Thyroid gland (tissue), 4 donors: ENCODE results near the gene PLA2G10. TPM values are rescaled to one million over a fixed set of nuclear protein-coding genes. Genes with fewer than 3 reads are reported as not detected.

Experiments
- DNase-seq, 2 donors: peaks; one replicate each; pipeline ENCODE4 v3.0.0-alpha.2; 2019
- H3K27ac ChIP-seq, 3 donors: fragments of 200-600 bp; sonication (generic); 1 replicate in 2 of 3; 2 replicates in 1 of 3; pipeline ENCODE4 v1.5.1; 2016 to 2019; ENCODE audit warnings: mild to moderate bottlenecking in 1 of 3, moderate library complexity in 1 of 3
- H3K27me3 ChIP-seq: fragments of 200-600 bp; sonication (generic); one replicate; pipeline ENCODE4 v1.5.1; 2019
- H3K36me3 ChIP-seq, 2 donors: fragments of 200-600 bp; sonication (generic); one replicate each; pipeline ENCODE4 v1.5.1; 2016 to 2019
- H3K4me1 ChIP-seq, 2 donors: fragments of 200-600 bp; sonication (generic); one replicate each; pipeline ENCODE4 v1.5.1; 2017 to 2019
- H3K4me3 ChIP-seq, 3 donors: fragments of 200-600 bp; sonication (generic); replicated peaks in 1 of 3; 1 replicate in 2 of 3; 2 replicates in 1 of 3; pipeline ENCODE4 v1.5.1; 2016; ENCODE audit warnings: mild to moderate bottlenecking in 1 of 3
- H3K9me3 ChIP-seq: fragments of 200-600 bp; sonication (generic); one replicate; pipeline ENCODE4 v1.5.1; 2017
- CTCF ChIP-seq, 6 experiments: fragments of 200-600 bp in 3 of 6; fragments of 450-650 bp in 3 of 6; sonication (generic) in 3 of 6; IDR thresholded peaks; one replicate each; pipeline ENCODE4 v1.5.1; 2016 to 2019; ENCODE audit warnings: antibody characterized with exemption in 6 of 6, mild to moderate bottlenecking in 2 of 6, inconsistent platforms in 1 of 6, moderate library complexity in 1 of 6
- POLR2A ChIP-seq, 2 donors: fragments of 450-650 bp; IDR thresholded peaks; one replicate each; pipeline ENCODE4 v1.6.1; 2017; ENCODE audit warnings: antibody characterized with exemption in 2 of 2, mild to moderate bottlenecking in 2 of 2, moderate library complexity in 1 of 2
- WGBS, 2 donors: methylation state at CpG; one replicate each; pipeline ENCODE4 v1.1.5; 2017; 5-methylcytosine and 5-hydroxymethylcytosine counted together
- intact Hi-C: fragments of 100-400 bp; cut with DNase I; formaldehyde crosslinking; loops from one replicate; pipeline ENCODE4 v1.15.1; 2023
- small RNA-seq: library from RNA; depleted of rRNA; stranded (forward); fragments of <200 nt; gene quantifications from one replicate; pipeline ENCODE3, GENCODE V24; 2016
- total RNA-seq, 4 donors: library from RNA; depleted of rRNA; stranded (reverse); fragments of >200 nt; gene quantifications; one replicate each; pipeline ENCODE4 v1.2.3, GENCODE V29; 2016

PLA2G10 gene
- total RNA-seq, 4 donors from 2014 or later = not detected

GRCh38 chr16:14628806-14629611 is 65.1 kb downstream of the PLA2G10 start:
- 49 to 55% methylated on average over 12 of the region's 12 CpGs for WGBS, 2 donors
- H3K27ac ChIP-seq = peak overlapping the region in 2 of 3 donors; percentile 89 to 92
- H3K36me3 ChIP-seq = peaks cover 17 to 21% of the 10 kb centered on the region in 2 donors
- H3K4me3 ChIP-seq = peak overlapping the region in 2 of 3 donors; percentile 73 to 82
- intact Hi-C loops = no loop called here
- TF ChIP-seq CTCF (IDR thresholded peaks at IDR 0.05) = no peak
- H3K27me3 ChIP-seq = no peaks in the 10 kb centered on the region
- peaks cover 18 to 30% of the 10 kb centered on the region in 2 donors for H3K4me1 ChIP-seq
- H3K9me3 ChIP-seq = no peaks in the 10 kb centered on the region
- peak in 1 of 2 donors; percentile 5 for DNase-seq

GRCh38 chr16:14627078-14627477 is 67.0 kb downstream of the PLA2G10 start:
- no peak overlapping the region for H3K4me3 ChIP-seq
- TF ChIP-seq CTCF (IDR thresholded peaks at IDR 0.05) (no peak), POLR2A (IDR thresholded peaks at IDR 0.05) (no peak)
- peaks cover 12 to 23% of the 10 kb centered on the region in 2 donors for H3K4me1 ChIP-seq
- 93 to 96% methylated on average over 4 of the region's 4 CpGs for WGBS, 2 donors
- no peak overlapping the region for H3K27ac ChIP-seq
- no peaks in the 10 kb centered on the region for H3K9me3 ChIP-seq
- peaks cover 27 to 30% of the 10 kb centered on the region in 2 donors for H3K36me3 ChIP-seq
- no peaks in the 10 kb centered on the region for H3K27me3 ChIP-seq
- intact Hi-C loops = no loop called here
- no peak for DNase-seq

Small RNA genes within 50 kb of the gene (small RNA-seq; reads per million reads assigned to genes)
- not detected for gene RNU7-125P

Other genes starting within 250 kb of the PLA2G10 start
- gene PARN, start 64.0 kb downstream of the PLA2G10 start, total RNA-seq = 100 to 1,000 TPM in 2 of 4 donors, 10 to 100 TPM in 2; 69.8 to 214 (median 120) TPM
- gene BFAR, start 61.4 kb downstream of the PLA2G10 start, total RNA-seq = 100 to 1,000 TPM in 1 of 4 donors, 10 to 100 TPM in 3; 56.4 to 104 (median 83.1) TPM
- gene NPIPA3, start 9.1 kb upstream of the PLA2G10 start, total RNA-seq = 1 to 10 TPM in 3 of 4 donors, not detected in 1; 1.2 TPM
- gene NPIPA2, start 48.2 kb upstream of the PLA2G10 start, total RNA-seq = 1 to 10 TPM in 3 of 4 donors, not detected in 1; 1.2 TPM
- gene NOMO1, start 139.4 kb upstream of the PLA2G10 start, total RNA-seq = 10 to 100 TPM; 39.5 to 77.6 (median 50.9) TPM
- 10 to 100 TPM; 42.9 to 96.4 (median 60.9) TPM for gene NPIPA1, start 243.1 kb upstream of the PLA2G10 start, total RNA-seq